Trophoblast cell (in vitro differentiated cells and primary cell): ENCODE data around the gene FAAP100.
"Not testable (repeated sequence)": the region's sequence is repeated elsewhere in the genome, so short reads cannot be mapped to it uniquely, and the experiment has no call there.

Source experiments
- DNase-seq, 2 donors: peaks; one replicate each; pipeline ENCODE4 v3.0.0-alpha.2; 2016
- H2AFZ ChIP-seq: 2 replicates; pipeline ENCODE4 v1.6.1; 2013; ENCODE audit warnings: low read length, moderate library complexity, mild to moderate bottlenecking; ENCODE audit not compliant: insufficient read depth, poor library complexity
- H2AK5ac ChIP-seq: 2 replicates; pipeline ENCODE4 v1.6.1; 2013; ENCODE audit warnings: mild to moderate bottlenecking, low read length
- H2BK120ac ChIP-seq: 2 replicates; pipeline ENCODE4 v1.6.1; 2013; ENCODE audit warnings: low read length, mild to moderate bottlenecking, moderate library complexity; ENCODE audit not compliant: insufficient read depth, poor library complexity
- H2BK12ac ChIP-seq: 2 replicates; pipeline ENCODE4 v1.6.1; 2013; ENCODE audit warnings: mild to moderate bottlenecking, low read length, moderate library complexity
- H2BK5ac ChIP-seq: 2 replicates; pipeline ENCODE4 v1.6.1; 2013; ENCODE audit warnings: low read length, low read depth, moderate library complexity, mild to moderate bottlenecking; ENCODE audit not compliant: poor library complexity
- H3K14ac ChIP-seq: 2 replicates; pipeline ENCODE4 v1.6.1; 2013; ENCODE audit warnings: mild to moderate bottlenecking, low read length
- H3K18ac ChIP-seq: 2 replicates; pipeline ENCODE4 v1.6.1; 2013; ENCODE audit warnings: mild to moderate bottlenecking, low read length
- H3K23ac ChIP-seq: 2 replicates; pipeline ENCODE4 v1.6.1; 2013; ENCODE audit warnings: low read length
- H3K27ac ChIP-seq: 2 replicates; pipeline ENCODE4 v1.5.1; 2013; ENCODE audit warnings: low read depth, mild to moderate bottlenecking, inconsistent platforms, low read length, moderate library complexity
- H3K27me3 ChIP-seq: 2 replicates; pipeline ENCODE4 v1.6.1; 2013; ENCODE audit warnings: inconsistent platforms, mild to moderate bottlenecking, low read length, moderate library complexity; ENCODE audit not compliant: insufficient read depth
- H3K36me3 ChIP-seq, 2 experiments: 1 replicate in 1 of 2; 2 replicates in 1 of 2; pipeline ENCODE4 v1.6.1; 2013; ENCODE audit warnings: low read length in 2 of 2, mild to moderate bottlenecking in 2 of 2, moderate library complexity in 1 of 2; ENCODE audit not compliant: insufficient read depth in 2 of 2, control insufficient read depth in 1 of 2
- H3K4ac ChIP-seq: 2 replicates; pipeline ENCODE4 v1.6.1; 2013; ENCODE audit warnings: low read depth, mild to moderate bottlenecking, low read length, moderate library complexity
- H3K4me1 ChIP-seq, 2 experiments: 1 replicate in 1 of 2; 2 replicates in 1 of 2; pipeline ENCODE4 v1.6.1; 2013; ENCODE audit warnings: low read length in 2 of 2, mild to moderate bottlenecking in 2 of 2, moderate library complexity in 1 of 2; ENCODE audit not compliant: insufficient read depth in 2 of 2, control insufficient read depth in 1 of 2
- H3K4me2 ChIP-seq: 2 replicates; pipeline ENCODE4 v1.6.1; 2013; ENCODE audit warnings: inconsistent platforms, mild to moderate bottlenecking, low read length, moderate library complexity
- H3K4me3 ChIP-seq: 2 replicates; pipeline ENCODE4 v1.5.1; 2013; ENCODE audit warnings: mild to moderate bottlenecking, low read depth, low read length, inconsistent platforms
- H3K79me1 ChIP-seq: one replicate; pipeline ENCODE4 v1.6.1; 2013; ENCODE audit warnings: low read length
- H3K79me2 ChIP-seq: 2 replicates; pipeline ENCODE4 v1.6.1; 2013; ENCODE audit warnings: low read length, mild to moderate bottlenecking; ENCODE audit not compliant: control insufficient read depth, insufficient read depth, poor library complexity
- H3K9ac ChIP-seq: 2 replicates; pipeline ENCODE4 v1.6.1; 2013; ENCODE audit warnings: mild to moderate bottlenecking, low read length
- H3K9me3 ChIP-seq: 2 replicates; pipeline ENCODE4 v1.6.1; 2013; ENCODE audit warnings: low read depth, mild to moderate bottlenecking, control low read depth, inconsistent platforms, low read length; ENCODE audit not compliant: insufficient read depth
- H4K12ac ChIP-seq: 2 replicates; pipeline ENCODE4 v1.6.1; 2013; ENCODE audit warnings: low read depth, mild to moderate bottlenecking, low read length, moderate library complexity
- H4K8ac ChIP-seq: 2 replicates; pipeline ENCODE4 v1.6.1; 2013; ENCODE audit warnings: low read depth, mild to moderate bottlenecking, low read length, moderate library complexity
- H4K91ac ChIP-seq: one replicate; pipeline ENCODE4 v1.6.1; 2013; ENCODE audit warnings: low read depth, mild to moderate bottlenecking, low read length, moderate library complexity
- WGBS: extraction: QIAGEN DNeasy Blood & Tissue Kit; methylation state at CpG from one replicate; pipeline ENCODE4 v1.1.7; 2013; ENCODE audit warnings: missing lambda C conversion rate; ENCODE audit not compliant: insufficient read length, insufficient coverage; ENCODE audit errors: extremely low coverage; 5-methylcytosine and 5-hydroxymethylcytosine counted together

Gene FAAP100

GRCh38 chr17:81584771-81585170, 32.6 kb upstream of the FAAP100 start:
- not testable (repeated sequence) for DNase-seq, H3K27ac ChIP-seq, H3K18ac ChIP-seq, H2AK5ac ChIP-seq, H3K4ac ChIP-seq, H4K12ac ChIP-seq, H2BK5ac ChIP-seq, H3K9me3 ChIP-seq, H3K79me1 ChIP-seq, H2AFZ ChIP-seq, H3K27me3 ChIP-seq, H3K23ac ChIP-seq, H4K91ac ChIP-seq, H3K14ac ChIP-seq, H2BK120ac ChIP-seq, H3K9ac ChIP-seq, H2BK12ac ChIP-seq, H3K4me3 ChIP-seq, H4K8ac ChIP-seq, H3K4me2 ChIP-seq, H3K79me2 ChIP-seq
- peaks cover 11% of the 10 kb centered on the region in 2 experiments for H3K4me1 ChIP-seq
- H3K36me3 ChIP-seq: peaks cover 63 to 69% of the 10 kb centered on the region in 2 experiments
- no CpG with 5 or more reads among the region's 14 CpGs for WGBS

DNA sequence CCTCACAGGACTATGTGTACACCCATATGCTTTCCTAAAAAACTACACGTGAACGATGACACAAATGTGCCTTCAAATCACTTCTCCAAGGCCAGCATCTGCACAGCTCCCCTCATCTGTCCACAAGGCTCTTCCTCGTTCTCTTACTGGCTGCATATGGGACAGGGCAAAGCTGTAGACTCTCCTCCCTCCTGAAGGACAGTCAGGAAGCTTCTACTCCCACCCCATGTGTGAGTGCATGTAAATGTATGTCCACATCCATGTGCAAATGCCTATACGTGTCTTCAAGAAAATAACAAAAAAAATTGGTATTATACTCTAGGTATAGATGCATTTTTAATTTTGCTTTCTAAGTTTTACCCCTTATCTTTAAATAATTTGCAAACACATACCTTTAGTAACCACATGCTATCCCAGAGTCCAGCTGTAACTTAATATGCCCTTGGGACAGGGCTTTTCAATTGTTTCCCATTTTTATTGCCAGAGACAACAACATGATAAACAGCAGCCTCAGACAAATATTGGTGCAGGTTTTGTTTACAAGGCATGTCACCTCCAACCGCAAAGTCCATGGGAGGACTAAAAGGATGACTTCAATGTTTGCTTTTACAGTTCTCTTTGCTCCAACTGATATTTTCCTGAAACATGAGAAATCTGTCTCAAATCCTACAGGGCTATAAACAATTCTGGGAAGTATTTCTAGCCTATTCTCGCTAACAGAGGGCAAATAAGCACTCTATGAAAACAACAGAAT, 31.6 kb upstream of the FAAP100 start:
- Histone ChIP-seq H4K12ac (no peak overlapping the region), H3K4me2 (no peak overlapping the region), H2BK12ac (no peak overlapping the region), H3K79me2 (no peaks in the 10 kb centered on the region), H3K27me3 (no peaks in the 10 kb centered on the region), H3K23ac (no peak overlapping the region), H3K4me3 (no peak overlapping the region), H4K8ac (no peak overlapping the region), H3K9ac (no peak overlapping the region), H3K14ac (no peak overlapping the region), H2AFZ (no peak overlapping the region), H3K4me1 (peaks cover 11 to 17% of the 10 kb centered on the region in 2 experiments), H3K27ac (no peak overlapping the region), H3K79me1 (no peaks in the 10 kb centered on the region), H3K36me3 (peaks cover 62 to 69% of the 10 kb centered on the region in 2 experiments), H4K91ac (no peak overlapping the region), H3K18ac (no peak overlapping the region), H2BK120ac (no peak overlapping the region), H3K9me3 (no peaks in the 10 kb centered on the region), H2AK5ac (no peak overlapping the region), H2BK5ac (no peak overlapping the region), H3K4ac (no peak overlapping the region)
- no CpG with 5 or more reads among the region's 6 CpGs for WGBS
- no peak for DNase-seq

- Histone ChIP-seq H4K91ac (no peak overlapping the region), H3K9me3 (peaks cover 1% of the 10 kb centered on the region), H3K18ac (peak overlapping the region; percentile 50), H3K27me3 (no peaks in the 10 kb centered on the region), H3K4me3 (no peak overlapping the region), H3K36me3 (peaks cover 55 to 63% of the 10 kb centered on the region in 2 experiments), H3K79me2 (peaks cover 2% of the 10 kb centered on the region), H2BK5ac (no peak overlapping the region), H3K4me2 (no peak overlapping the region), H3K14ac (no peak overlapping the region), H4K12ac (no peak overlapping the region), H3K27ac (no peak overlapping the region), H2AFZ (no peak overlapping the region), H4K8ac (no peak overlapping the region), H2BK120ac (no peak overlapping the region), H2AK5ac (no peak overlapping the region), H3K23ac (no peak overlapping the region), H3K79me1 (peaks cover 3% of the 10 kb centered on the region), H3K4me1 (peaks cover 20 to 26% of the 10 kb centered on the region in 2 experiments), H2BK12ac (no peak overlapping the region), H3K9ac (no peak overlapping the region), H3K4ac (no peak overlapping the region)
- no CpG with 5 or more reads among the region's 12 CpGs for WGBS
- DNase-seq: no peak
These were observed 30.6 kb upstream of the FAAP100 start for GRCh38 chr17:81582749-81583148.

DNA sequence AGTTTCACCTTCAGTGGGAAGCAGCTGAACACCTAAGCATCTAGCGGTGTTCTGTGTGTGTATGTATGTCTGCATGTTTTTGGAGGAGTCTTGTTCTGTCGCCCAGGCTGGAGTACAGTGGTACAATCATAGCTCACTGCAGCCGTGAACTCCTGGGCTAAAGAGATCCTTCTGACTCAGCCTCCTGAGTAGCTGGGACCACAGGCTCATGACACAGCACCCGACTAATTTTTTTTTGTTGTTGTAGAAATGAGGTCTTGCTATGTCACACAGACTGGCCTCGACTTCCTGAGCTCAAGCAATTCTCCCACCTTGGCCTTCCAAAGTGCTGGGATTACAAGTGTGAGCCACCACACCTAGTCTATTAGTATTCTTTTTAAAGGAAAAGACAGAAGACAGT, 30.2 kb upstream of the FAAP100 start:
- Histone ChIP-seq H3K23ac (no peak overlapping the region), H3K18ac (no peak overlapping the region), H2BK120ac (no peak overlapping the region), H3K4me2 (no peak overlapping the region), H3K9ac (no peak overlapping the region), H4K12ac (no peak overlapping the region), H2AK5ac (no peak overlapping the region), H2BK5ac (no peak overlapping the region), H3K9me3 (peaks cover 1% of the 10 kb centered on the region), H4K91ac (no peak overlapping the region), H3K27ac (no peak overlapping the region), H3K36me3 (peaks cover 58 to 67% of the 10 kb centered on the region in 2 experiments), H3K4ac (no peak overlapping the region), H3K4me3 (no peak overlapping the region), H3K27me3 (no peaks in the 10 kb centered on the region), H3K14ac (no peak overlapping the region), H3K4me1 (peaks cover 24 to 30% of the 10 kb centered on the region in 2 experiments), H4K8ac (no peak overlapping the region), H2BK12ac (no peak overlapping the region), H3K79me1 (peaks cover 6% of the 10 kb centered on the region), H2AFZ (no peak overlapping the region), H3K79me2 (peaks cover 3% of the 10 kb centered on the region)
- DNase-seq: no peak
- no CpG with 5 or more reads among the region's 5 CpGs for WGBS
